GM21381 (cell line): Measurements from ENCODE around the gene MBNL1.
"Not testable (repeated sequence)": the region's sequence is repeated elsewhere in the genome, so short reads cannot be mapped to it uniquely, and the experiment has no call there.

ENCODE experiments used
- ATAC-seq: cut with Tn5 transposase; IDR thresholded peaks from one replicate; pipeline ENCODE4 v1.9.1; 2021; ENCODE audit warnings: mild to moderate bottlenecking, moderate library complexity; ENCODE audit not compliant: unreplicated experiment

Gene MBNL1

GRCh38 chr3:152395764-152396163 lies 127.0 kb downstream of the MBNL1 start:
- no peak for ATAC-seq

- no peak for ATAC-seq
Observed at GRCh38 chr3:152396867-152397266, 128.1 kb downstream of the MBNL1 start.

GRCh38 chr3:152397348-152397747 lies 128.6 kb downstream of the MBNL1 start:
- not testable (repeated sequence) for ATAC-seq

GRCh38 chr3:152398495-152398894 lies 129.8 kb downstream of the MBNL1 start:
- no peak for ATAC-seq

GRCh38 chr3:152399374-152399773 lies 130.6 kb downstream of the MBNL1 start:
- ATAC-seq = no peak

GRCh38 chr3:152400887-152401286 lies 132.2 kb downstream of the MBNL1 start:
- no peak for ATAC-seq

GRCh38 chr3:152402695-152403451 lies 134.1 kb downstream of the MBNL1 start:
- ATAC-seq = no peak

GRCh38 chr3:152403632-152404066 lies 134.9 kb downstream of the MBNL1 start:
- ATAC-seq = no peak

GRCh38 chr3:152404976-152405375 lies 136.2 kb downstream of the MBNL1 start:
- no peak for ATAC-seq

GRCh38 chr3:152405915-152406802 lies 137.4 kb downstream of the MBNL1 start:
- ATAC-seq = no peak

GRCh38 chr3:152413240-152413639 lies 144.5 kb downstream of the MBNL1 start:
- ATAC-seq = no peak

GRCh38 chr3:152416808-152417580 lies 148.3 kb downstream of the MBNL1 start:
- ATAC-seq = no peak

GRCh38 chr3:152419748-152420147 lies 151.0 kb downstream of the MBNL1 start:
- no peak for ATAC-seq

- ATAC-seq = no peak
Observed at GRCh38 chr3:152421162-152421561, 152.4 kb downstream of the MBNL1 start.

- ATAC-seq = no peak
Observed at GRCh38 chr3:152426393-152426792, 157.7 kb downstream of the MBNL1 start.

- ATAC-seq = no peak
Observed at GRCh38 chr3:152428577-152428976, 159.8 kb downstream of the MBNL1 start.

GRCh38 chr3:152430223-152431002 lies 161.7 kb downstream of the MBNL1 start:
- no peak for ATAC-seq

GRCh38 chr3:152434142-152434541 lies 165.4 kb downstream of the MBNL1 start:
- ATAC-seq = no peak

- not testable (repeated sequence) for ATAC-seq
Observed at GRCh38 chr3:152435210-152435609, 166.5 kb downstream of the MBNL1 start.
